IMR-90 (cell line): ENCODE results near the gene TMPRSS12. TPM values are rescaled to one million over a fixed set of nuclear protein-coding genes. Genes with fewer than 3 reads are reported as not detected.

ENCODE experiments used
- ATAC-seq: fragments of 200-7000 bp; cut with Tn5 transposase; 2 replicates; pipeline ENCODE4 v1.9.1; 2020; ENCODE audit warnings: low read depth, mild to moderate bottlenecking, moderate library complexity
- BruUV-seq: library from RNA; stranded (reverse); fragments of 400-500 nt; replicated peaks from 2 replicates; lab custom pipeline; 2021; lab: Mats Ljungman, UMichigan
- CTCF ChIA-PET: fragments of 300-600 bp; formaldehyde crosslinking; extraction: SDS; loops from one replicate; lab custom pipeline; 2021; ENCODE audit warnings: antibody characterized with exemption; lab: Yijun Ruan, JAX
- POLR2A ChIA-PET: fragments of 300-600 bp; sonication (Branson Sonifier 250); formaldehyde crosslinking; loops from one replicate; lab custom pipeline; 2022; ENCODE audit warnings: antibody characterized with exemption; ENCODE audit not compliant: unreplicated experiment; lab: Charles Lee
- DNase-seq: peaks from one replicate; pipeline ENCODE4 v3.0.0; 2013
- H2AFZ ChIP-seq: replicated peaks from 2 replicates; pipeline ENCODE3; 2013; ENCODE audit warnings: low read length, mild to moderate bottlenecking; ENCODE audit not compliant: poor library complexity
- H2AK5ac ChIP-seq: 2 replicates; pipeline ENCODE4 v1.6.1; 2013; ENCODE audit warnings: low read depth, low read length, inconsistent platforms
- H2AK9ac ChIP-seq: replicated peaks from 2 replicates; pipeline ENCODE3; 2013; ENCODE audit warnings: mild to moderate bottlenecking, low read depth, low read length, moderate library complexity; ENCODE audit not compliant: poor library complexity
- H2BK120ac ChIP-seq: 2 replicates; pipeline ENCODE4 v1.6.1; 2013; ENCODE audit warnings: low read depth, low read length, inconsistent platforms
- H2BK15ac ChIP-seq: 3 replicates; pipeline ENCODE4 v1.6.1; 2013; ENCODE audit warnings: low read depth, low read length, inconsistent platforms
- H2BK20ac ChIP-seq: 2 replicates; pipeline ENCODE4 v1.6.1; 2013; ENCODE audit warnings: low read depth, mild to moderate bottlenecking, inconsistent platforms, low read length, moderate library complexity
- H2BK5ac ChIP-seq: 2 replicates; pipeline ENCODE4 v1.6.1; 2013; ENCODE audit warnings: mild to moderate bottlenecking, low read depth, low read length, inconsistent platforms; ENCODE audit not compliant: poor library complexity, severe bottlenecking
- H3K14ac ChIP-seq: replicated peaks from 2 replicates; pipeline ENCODE4 v1.6.1; 2013; ENCODE audit warnings: low read depth, low read length, inconsistent platforms
- H3K18ac ChIP-seq: 2 replicates; pipeline ENCODE4 v1.6.1; 2013; ENCODE audit warnings: low read depth, low read length, control low read depth
- H3K23ac ChIP-seq: 2 replicates; pipeline ENCODE4 v1.6.1; 2013; ENCODE audit warnings: low read depth, low read length, inconsistent platforms
- H3K27ac ChIP-seq: 2 replicates; pipeline ENCODE4 v1.5.1; 2013; ENCODE audit warnings: mild to moderate bottlenecking, control low read depth, low read length; ENCODE audit not compliant: insufficient read depth
- H3K27me3 ChIP-seq: 2 replicates; pipeline ENCODE4 v1.6.1; 2013; ENCODE audit warnings: low read length; ENCODE audit not compliant: control insufficient read depth, insufficient read depth
- H3K36me3 ChIP-seq: 2 replicates; pipeline ENCODE4 v1.6.1; 2013; ENCODE audit warnings: low read length, mixed read lengths; ENCODE audit not compliant: control insufficient read depth, insufficient read depth
- H3K4ac ChIP-seq: 2 replicates; pipeline ENCODE4 v1.6.1; 2013; ENCODE audit warnings: low read depth, low read length, inconsistent platforms
- H3K4me1 ChIP-seq: 2 replicates; pipeline ENCODE4 v1.6.1; 2013; ENCODE audit warnings: low read length, mixed read lengths; ENCODE audit not compliant: control insufficient read depth, insufficient read depth
- H3K4me2 ChIP-seq: 2 replicates; pipeline ENCODE4 v1.6.1; 2013; ENCODE audit warnings: low read depth, mild to moderate bottlenecking, control low read depth, low read length, moderate library complexity
- H3K4me3 ChIP-seq: 2 replicates; pipeline ENCODE4 v1.5.1; 2013; ENCODE audit warnings: low read depth, mild to moderate bottlenecking, control low read depth, low read length, moderate library complexity; ENCODE audit not compliant: insufficient read depth
- H3K56ac ChIP-seq: 2 replicates; pipeline ENCODE4 v1.6.1; 2013; ENCODE audit warnings: low read length, inconsistent platforms; ENCODE audit not compliant: insufficient read depth; ENCODE audit errors: extremely low read depth
- H3K79me1 ChIP-seq, 2 experiments: 2 replicates each; pipeline ENCODE4 v1.6.1; 2013; ENCODE audit warnings: low read length in 2 of 2, inconsistent platforms in 1 of 2, low read depth in 1 of 2
- H3K9ac ChIP-seq: 2 replicates; pipeline ENCODE4 v1.6.1; 2013; ENCODE audit warnings: low read depth, low read length, control low read depth
- H3K9me1 ChIP-seq: 2 replicates; pipeline ENCODE4 v1.6.1; 2013; ENCODE audit warnings: low read length, inconsistent platforms; ENCODE audit not compliant: insufficient read depth
- H3K9me3 ChIP-seq: 2 replicates; pipeline ENCODE4 v1.6.1; 2013; ENCODE audit warnings: low read length; ENCODE audit not compliant: control insufficient read depth, insufficient read depth
- H4K20me1 ChIP-seq: 2 replicates; pipeline ENCODE4 v1.6.1; 2013; ENCODE audit warnings: low read length, inconsistent platforms; ENCODE audit not compliant: insufficient read depth
- H4K5ac ChIP-seq: 2 replicates; pipeline ENCODE4 v1.6.1; 2013; ENCODE audit warnings: mild to moderate bottlenecking, low read depth, low read length, control low read depth
- H4K8ac ChIP-seq, 2 experiments: 2 replicates each; pipeline ENCODE4 v1.6.1; 2013; ENCODE audit warnings: low read depth in 2 of 2, low read length in 2 of 2, control low read depth in 1 of 2, inconsistent platforms in 1 of 2
- H4K91ac ChIP-seq: 2 replicates; pipeline ENCODE4 v1.6.1; 2013; ENCODE audit warnings: low read depth, low read length, inconsistent platforms; ENCODE audit not compliant: insufficient read depth
- MAFK ChIP-seq: IDR thresholded peaks from 2 replicates; pipeline ENCODE4 v1.6.1; 2012; ENCODE audit warnings: low read depth, low read length, improper control_type of control experiment
- WGBS, 2 experiments: methylation state at CpG; one replicate each; pipeline versions ENCODE4 v1.1.5 to v1.1.7; 2013; ENCODE audit warnings: missing lambda C conversion rate in 2 of 2; ENCODE audit not compliant: insufficient read length in 1 of 2; ENCODE audit errors: extremely low coverage in 2 of 2; 5-methylcytosine and 5-hydroxymethylcytosine counted together
- dilution Hi-C: fragments of 300-500 bp; cut with HindIII; formaldehyde crosslinking; loops from one replicate; pipeline ENCODE4 v1.14.3; 2018; ENCODE audit warnings: low sequenced_read_pairs; ENCODE audit not compliant: unreplicated experiment
- in situ Hi-C: fragments of 300-500 bp; cut with MboI; formaldehyde crosslinking; loops from 3 replicates; pipeline ENCODE4 v1.14.3; 2019; ENCODE audit warnings: low sequenced_read_pairs, inconsistent platforms, mixed read lengths
- intact Hi-C: fragments of 100-400 bp; cut with micrococcal nuclease; formaldehyde crosslinking; loops from 2 replicates; pipeline ENCODE4 v1.10.0; 2022
- polyA plus RNA-seq, 3 experiments: library from polyadenylated mRNA; depleted of rRNA; stranded (reverse); fragments of >200 nt; gene quantifications; 2 replicates each; pipeline ENCODE4 v1.2.3, GENCODE V29; 2012; ENCODE audit warnings: low replicate concordance in 1 of 3
- total RNA-seq: library from RNA; depleted of rRNA; stranded (reverse); fragments of >200 nt; gene quantifications from 2 replicates; pipeline ENCODE4 v1.2.3, GENCODE V29; 2012
- TF ChIP-seq, protein P1 (sequence below): fragments of 150-350 bp; IDR thresholded peaks from 2 replicates; pipeline ENCODE4 v1.6.1; 2017; ENCODE audit warnings: mild to moderate bottlenecking, antibody characterized with exemption, low read length, low read depth

TMPRSS12 gene
- total and polyA plus RNA-seq, 2 of the 4 experiments (the other 2 are of a cell fraction) = not detected

DNA sequence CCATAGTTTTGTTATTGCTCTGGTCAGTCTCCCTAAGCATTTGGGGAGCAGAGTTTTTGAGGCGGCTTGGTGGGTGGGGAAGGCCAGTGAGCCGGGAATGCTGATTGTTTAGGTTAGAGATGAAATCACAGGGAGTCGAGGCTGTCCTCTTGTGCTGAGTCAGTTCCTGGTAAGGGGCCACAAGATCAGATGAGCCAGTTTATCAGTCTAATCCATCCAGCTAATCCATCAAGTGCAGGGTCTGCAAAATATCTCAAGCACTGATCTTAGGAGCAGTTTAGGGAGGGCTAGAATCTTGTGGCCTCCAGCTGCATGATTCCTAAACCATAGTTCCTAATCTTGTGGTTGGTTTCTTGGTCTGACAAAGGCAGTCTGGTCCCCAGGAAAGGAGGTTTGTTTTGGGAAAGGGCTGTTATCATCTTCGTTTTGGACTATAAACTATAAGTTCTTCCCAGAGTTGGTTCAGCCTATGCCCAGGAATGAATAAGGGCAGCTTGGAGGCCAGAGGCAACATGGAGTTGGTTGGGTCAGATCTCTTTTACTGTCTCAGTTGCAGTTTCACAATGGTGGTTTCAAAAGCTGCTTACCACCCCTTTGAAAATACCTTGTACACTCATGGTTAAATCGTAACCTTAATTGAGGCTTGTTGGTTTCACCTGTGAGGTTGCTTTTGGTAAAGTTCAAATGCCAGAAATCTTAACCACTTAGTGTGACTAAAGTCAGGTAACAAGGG is 76.0 kb downstream of the TMPRSS12 start:
- Histone ChIP-seq H3K56ac (no peak overlapping the region), H3K27ac (peak overlapping the region; percentile 29; the same call in 1 of the 2 replicates), H3K4me3 (no peak overlapping the region), H3K9ac (no peak overlapping the region), H3K14ac (0 out of 2 replicates have a peak overlapping the region, but pooled peaks have one; percentile 13), H4K5ac (no peak overlapping the region), H3K36me3 (no peaks in the 10 kb centered on the region), H2AK5ac (peak overlapping the region; percentile 43; the same call in 1 of the 2 replicates), H3K4me1 (peaks cover 10% of the 10 kb centered on the region), H3K27me3 (no peaks in the 10 kb centered on the region), H2BK5ac (peak overlapping the region; percentile 35), H3K9me3 (peaks cover 23% of the 10 kb centered on the region), H2AK9ac (peak overlapping the region; percentile 7), H2BK20ac (peak overlapping the region; percentile 66; the same call in 1 of the 2 replicates), H3K9me1 (0 out of 2 replicates have a peak, but pooled peaks cover 4% of the 10 kb centered on the region), H2BK15ac (peak overlapping the region; percentile 54; the same call in 1 of the 3 replicates), H3K23ac (peak overlapping the region; percentile 46; the same call in 1 of the 2 replicates), H3K4me2 (no peak overlapping the region), H2AFZ (peak overlapping the region; percentile 70), H3K4ac (peak overlapping the region; percentile 59; the same call in 1 of the 2 replicates), H4K20me1 (no peaks in the 10 kb centered on the region), H4K91ac (peak overlapping the region; percentile 25; the same call in 1 of the 2 replicates), H3K18ac (peak overlapping the region; percentile 28; the same call in 1 of the 2 replicates), H2BK120ac (peak overlapping the region; percentile 75), H3K79me1 (no peaks in the 10 kb centered on the region), H4K8ac (peak overlapping the region in 1 of 2 experiments; percentile 37; a peak in 1 of 4 replicates)
- CTCF ChIA-PET = no interaction called here
- 0 out of 2 replicates have a peak, but pooled peaks have one; percentile 38 for TF ChIP-seq MAFK
- TF ChIP-seq, protein P1, sequence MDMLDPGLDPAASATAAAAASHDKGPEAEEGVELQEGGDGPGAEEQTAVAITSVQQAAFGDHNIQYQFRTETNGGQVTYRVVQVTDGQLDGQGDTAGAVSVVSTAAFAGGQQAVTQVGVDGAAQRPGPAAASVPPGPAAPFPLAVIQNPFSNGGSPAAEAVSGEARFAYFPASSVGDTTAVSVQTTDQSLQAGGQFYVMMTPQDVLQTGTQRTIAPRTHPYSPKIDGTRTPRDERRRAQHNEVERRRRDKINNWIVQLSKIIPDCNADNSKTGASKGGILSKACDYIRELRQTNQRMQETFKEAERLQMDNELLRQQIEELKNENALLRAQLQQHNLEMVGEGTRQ = no peak
- POLR2A ChIA-PET = no interaction called here
- BruUV-seq = no TSS peak
- peak; percentile 67; the same call in 1 of the 2 replicates for ATAC-seq
- intact Hi-C loops (no loop called here), in situ Hi-C loops (no loop called here), dilution Hi-C loops (no loop called here)
- WGBS, 2 experiments = no CpG with 5 or more reads among the region's 5 CpGs
- peak; percentile 58 for DNase-seq
